Fibroblast of lung (primary cell): ENCODE results near the gene EBPL.

Experiments used
- EZH2 ChIP-seq: IDR thresholded peaks from 2 replicates; pipeline ENCODE4 v1.5.1; 2012; ENCODE audit warnings: low read length, control low read depth, mild to moderate bottlenecking; ENCODE audit errors: missing control alignments
- TF ChIP-seq, protein P1 (sequence below), 2 donors: IDR thresholded peaks in 1 of 2; conservative IDR thresholded peaks in 1 of 2; 1 replicate in 1 of 2; 2 replicates in 1 of 2; pipeline ENCODE4 v1.5.1; 2011 to 2012; ENCODE audit warnings: low read length in 2 of 2, control low read depth in 1 of 2, inconsistent platforms in 1 of 2, low read depth in 1 of 2, mild to moderate bottlenecking in 1 of 2

DNA sequence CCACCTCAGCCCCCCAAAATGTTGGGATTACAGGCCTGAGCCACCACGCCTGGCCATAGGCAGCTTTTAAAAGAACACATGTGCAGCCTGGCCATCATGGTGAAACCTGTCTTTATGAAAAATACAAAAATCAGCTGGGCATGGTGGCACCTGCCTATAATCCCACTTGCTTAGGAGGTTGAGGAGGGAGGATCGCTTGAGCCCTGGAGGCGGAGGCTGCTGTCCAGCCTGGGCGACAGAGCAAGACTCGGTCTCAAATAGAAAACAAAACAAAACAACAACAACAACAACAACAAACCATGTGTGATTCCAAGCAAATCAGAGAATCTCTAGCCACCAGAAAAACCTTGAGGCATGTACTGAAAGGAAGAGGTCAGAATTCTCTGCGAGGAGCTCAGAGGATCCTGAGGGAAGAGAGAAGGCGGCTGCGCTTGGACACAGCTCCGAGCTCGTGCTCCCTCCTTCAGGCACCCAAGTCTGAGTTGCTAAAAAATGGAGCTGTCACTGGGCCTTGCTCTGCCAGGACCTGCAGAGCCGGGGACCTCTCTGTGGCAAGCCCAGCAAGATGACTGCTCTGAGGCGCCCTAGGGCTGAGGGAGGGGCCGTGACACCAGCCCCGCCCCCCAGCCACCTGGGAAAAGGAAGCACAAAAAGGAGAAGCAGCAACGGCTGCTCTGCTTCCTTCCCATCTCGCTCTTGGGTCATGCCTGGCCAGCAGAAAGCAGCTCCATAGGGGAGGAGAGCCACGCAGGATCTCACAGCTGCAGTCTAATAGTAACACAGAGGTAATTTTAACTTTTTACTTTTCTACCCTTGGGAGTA is 63.2 kb downstream of the EBPL start, which contains the start of gene ARL11:
- TF ChIP-seq, protein P1, sequence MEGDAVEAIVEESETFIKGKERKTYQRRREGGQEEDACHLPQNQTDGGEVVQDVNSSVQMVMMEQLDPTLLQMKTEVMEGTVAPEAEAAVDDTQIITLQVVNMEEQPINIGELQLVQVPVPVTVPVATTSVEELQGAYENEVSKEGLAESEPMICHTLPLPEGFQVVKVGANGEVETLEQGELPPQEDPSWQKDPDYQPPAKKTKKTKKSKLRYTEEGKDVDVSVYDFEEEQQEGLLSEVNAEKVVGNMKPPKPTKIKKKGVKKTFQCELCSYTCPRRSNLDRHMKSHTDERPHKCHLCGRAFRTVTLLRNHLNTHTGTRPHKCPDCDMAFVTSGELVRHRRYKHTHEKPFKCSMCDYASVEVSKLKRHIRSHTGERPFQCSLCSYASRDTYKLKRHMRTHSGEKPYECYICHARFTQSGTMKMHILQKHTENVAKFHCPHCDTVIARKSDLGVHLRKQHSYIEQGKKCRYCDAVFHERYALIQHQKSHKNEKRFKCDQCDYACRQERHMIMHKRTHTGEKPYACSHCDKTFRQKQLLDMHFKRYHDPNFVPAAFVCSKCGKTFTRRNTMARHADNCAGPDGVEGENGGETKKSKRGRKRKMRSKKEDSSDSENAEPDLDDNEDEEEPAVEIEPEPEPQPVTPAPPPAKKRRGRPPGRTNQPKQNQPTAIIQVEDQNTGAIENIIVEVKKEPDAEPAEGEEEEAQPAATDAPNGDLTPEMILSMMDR (conservative IDR thresholded peaks at IDR 0.05 in 1 of 2, IDR thresholded peaks at IDR 0.05 in 1 of 2; ENCODE audit: low read depth in 1 of 2, low read length in 2 of 2): no peak
- no peak for TF ChIP-seq EZH2
